ENCODE results near the gene CARD11. TPM values are rescaled to one million over a fixed set of nuclear protein-coding genes. Genes with fewer than 3 reads are reported as not detected.

The CARD11 gene
- total RNA-seq, 4 donors from 2014 or later = 0.96 to 47.5 (median 6.6) TPM

DNA sequence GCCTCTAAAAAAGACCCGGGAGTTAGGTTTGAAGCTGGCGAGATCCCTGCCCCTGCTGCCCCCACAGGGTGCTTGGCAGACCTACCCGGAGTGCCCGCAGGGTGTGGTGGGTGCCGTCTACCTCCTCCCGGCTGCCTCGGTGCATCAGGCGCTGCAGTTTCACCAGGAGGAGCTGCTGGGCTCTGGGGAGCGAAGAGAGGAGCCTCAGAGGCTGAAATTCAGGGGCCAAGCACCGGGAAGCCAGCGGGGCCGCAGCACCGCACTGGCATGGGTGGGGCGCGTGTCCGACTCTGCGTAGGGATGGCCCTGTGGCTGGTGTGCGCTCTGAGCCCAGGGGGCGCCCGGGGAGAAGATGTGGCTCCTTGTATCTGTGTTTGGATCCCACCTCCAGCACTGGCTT lies 125.3 kb downstream of the CARD11 start:
- H3K9me3 ChIP-seq = no peaks in the 10 kb centered on the region
- no peak for TF ChIP-seq EP300 (IDR thresholded peaks at IDR 0.05; ENCODE audit: low read depth)
- no peaks in the 10 kb centered on the region for H3K27me3 ChIP-seq
- no peaks in the 10 kb centered on the region for H3K4me1 ChIP-seq
- H3K4me3 ChIP-seq = no peak overlapping the region
- WGBS, 2 donors (ENCODE audit: low coverage in 1 of 2) = 87% methylated on average over 17 of the region's 20 CpGs; no CpG with 5 or more reads in 1 of the 2 donors
- no peak for DNase-seq
- intact Hi-C loops (cut with DNase I; ENCODE audit: low total_unique reads) (no loop called here), in situ Hi-C loops (cut with MboI; ENCODE audit: low pct_ligation_motif_present in 1 of 4, low pct_unique_long_range_greater_than_20kb in 1 of 4, low sequenced_read_pairs in 3 of 4) (no loop called here)
- no peaks in the 10 kb centered on the region for H3K36me3 ChIP-seq
- no peak overlapping the region for H3K27ac ChIP-seq

DNA sequence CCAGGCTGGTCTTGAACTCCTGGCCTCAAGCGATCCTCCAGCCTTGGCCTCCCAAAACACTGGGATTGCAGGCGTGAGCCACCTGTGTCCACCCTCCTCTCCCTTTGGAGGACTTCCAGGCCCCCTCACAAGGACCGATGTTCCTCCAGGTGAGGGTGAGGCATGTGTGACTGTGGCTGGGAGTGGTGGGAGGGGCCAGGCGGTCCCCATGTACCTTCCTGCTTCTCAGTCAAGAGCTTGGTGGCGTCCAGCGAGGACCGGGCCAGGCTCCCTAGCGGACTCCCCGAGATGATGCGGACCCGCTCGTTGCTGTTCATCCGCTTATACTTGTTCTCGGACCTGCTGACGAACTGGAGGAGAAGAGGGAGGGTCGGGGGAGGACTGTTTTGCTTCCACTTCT lies 128.6 kb downstream of the CARD11 start:
- Histone ChIP-seq H3K27me3 (no peaks in the 10 kb centered on the region), H3K27ac (no peak overlapping the region), H3K36me3 (no peaks in the 10 kb centered on the region), H3K9me3 (no peaks in the 10 kb centered on the region), H3K4me1 (no peaks in the 10 kb centered on the region), H3K4me3 (no peak overlapping the region)
- intact Hi-C loops (cut with DNase I; ENCODE audit: low total_unique reads) = no loop called here
- no peak for TF ChIP-seq EP300 (IDR thresholded peaks at IDR 0.05; ENCODE audit: low read depth)
- TF ChIP-seq, protein P1, sequence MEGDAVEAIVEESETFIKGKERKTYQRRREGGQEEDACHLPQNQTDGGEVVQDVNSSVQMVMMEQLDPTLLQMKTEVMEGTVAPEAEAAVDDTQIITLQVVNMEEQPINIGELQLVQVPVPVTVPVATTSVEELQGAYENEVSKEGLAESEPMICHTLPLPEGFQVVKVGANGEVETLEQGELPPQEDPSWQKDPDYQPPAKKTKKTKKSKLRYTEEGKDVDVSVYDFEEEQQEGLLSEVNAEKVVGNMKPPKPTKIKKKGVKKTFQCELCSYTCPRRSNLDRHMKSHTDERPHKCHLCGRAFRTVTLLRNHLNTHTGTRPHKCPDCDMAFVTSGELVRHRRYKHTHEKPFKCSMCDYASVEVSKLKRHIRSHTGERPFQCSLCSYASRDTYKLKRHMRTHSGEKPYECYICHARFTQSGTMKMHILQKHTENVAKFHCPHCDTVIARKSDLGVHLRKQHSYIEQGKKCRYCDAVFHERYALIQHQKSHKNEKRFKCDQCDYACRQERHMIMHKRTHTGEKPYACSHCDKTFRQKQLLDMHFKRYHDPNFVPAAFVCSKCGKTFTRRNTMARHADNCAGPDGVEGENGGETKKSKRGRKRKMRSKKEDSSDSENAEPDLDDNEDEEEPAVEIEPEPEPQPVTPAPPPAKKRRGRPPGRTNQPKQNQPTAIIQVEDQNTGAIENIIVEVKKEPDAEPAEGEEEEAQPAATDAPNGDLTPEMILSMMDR (IDR thresholded peaks at IDR 0.05) = no peak
- no peak for TF ChIP-seq POLR2A (IDR thresholded peaks at IDR 0.05)
- no peak for TF ChIP-seq POLR2AphosphoS5 (IDR thresholded peaks at IDR 0.05)
- no peak for DNase-seq
- 89% methylated on average over 16 of the region's 16 CpGs; no CpG with 5 or more reads in 1 of the 2 donors for WGBS, 2 donors (ENCODE audit: low coverage in 1 of 2)
- in situ Hi-C loops (cut with MboI; ENCODE audit: low pct_ligation_motif_present in 1 of 4, low pct_unique_long_range_greater_than_20kb in 1 of 4, low sequenced_read_pairs in 3 of 4) = no loop called here

DNA sequence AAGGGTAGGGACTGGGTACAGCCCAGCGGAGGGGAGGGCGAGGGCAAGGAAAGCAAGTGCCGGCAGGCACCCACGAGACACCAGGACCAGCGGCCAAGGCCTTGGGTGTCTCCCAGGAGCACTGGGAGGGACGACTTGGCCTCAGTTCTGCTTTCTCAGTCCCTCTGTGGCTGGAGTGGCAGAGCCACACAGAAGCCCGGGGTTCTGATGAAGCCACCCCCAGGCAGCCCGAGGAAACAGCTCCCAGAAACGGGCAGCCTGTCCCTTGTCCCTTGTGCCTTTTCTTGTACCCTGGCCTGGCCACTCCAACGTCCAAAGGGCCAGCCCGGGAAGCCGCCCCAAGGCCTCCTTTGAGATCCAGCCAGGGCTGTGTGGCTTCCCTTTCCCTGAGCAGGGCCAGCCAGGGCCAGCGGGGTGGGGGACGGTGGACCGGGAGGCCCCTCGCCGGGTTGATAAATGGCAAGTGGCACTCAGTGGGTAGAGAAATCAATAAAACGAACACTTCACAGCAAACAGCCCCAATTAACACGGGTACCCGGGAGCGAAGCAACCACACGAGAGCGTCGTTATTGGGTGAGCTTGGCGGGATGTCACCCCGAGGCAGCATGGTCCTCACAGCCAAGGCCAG lies 129.8 kb downstream of the CARD11 start:
- WGBS, 2 donors (ENCODE audit: low coverage in 1 of 2) = 60 to 82% methylated on average over 2 to 26 of the region's 26 CpGs
- intact Hi-C loops (cut with DNase I; ENCODE audit: low total_unique reads) (no loop called here), in situ Hi-C loops (cut with MboI; ENCODE audit: low pct_ligation_motif_present in 1 of 4, low pct_unique_long_range_greater_than_20kb in 1 of 4, low sequenced_read_pairs in 3 of 4) (no loop called here)
- Histone ChIP-seq H3K4me3 (no peak overlapping the region), H3K36me3 (no peaks in the 10 kb centered on the region), H3K27me3 (no peaks in the 10 kb centered on the region), H3K4me1 (no peaks in the 10 kb centered on the region), H3K9me3 (no peaks in the 10 kb centered on the region), H3K27ac (no peak overlapping the region)
- no peak for DNase-seq
- TF ChIP-seq POLR2AphosphoS5 (IDR thresholded peaks at IDR 0.05) = no peak
- no peak for TF ChIP-seq POLR2A (IDR thresholded peaks at IDR 0.05)
- TF ChIP-seq, protein P1 (IDR thresholded peaks at IDR 0.05) = no peak
- no peak for TF ChIP-seq EP300 (IDR thresholded peaks at IDR 0.05; ENCODE audit: low read depth)

DNA sequence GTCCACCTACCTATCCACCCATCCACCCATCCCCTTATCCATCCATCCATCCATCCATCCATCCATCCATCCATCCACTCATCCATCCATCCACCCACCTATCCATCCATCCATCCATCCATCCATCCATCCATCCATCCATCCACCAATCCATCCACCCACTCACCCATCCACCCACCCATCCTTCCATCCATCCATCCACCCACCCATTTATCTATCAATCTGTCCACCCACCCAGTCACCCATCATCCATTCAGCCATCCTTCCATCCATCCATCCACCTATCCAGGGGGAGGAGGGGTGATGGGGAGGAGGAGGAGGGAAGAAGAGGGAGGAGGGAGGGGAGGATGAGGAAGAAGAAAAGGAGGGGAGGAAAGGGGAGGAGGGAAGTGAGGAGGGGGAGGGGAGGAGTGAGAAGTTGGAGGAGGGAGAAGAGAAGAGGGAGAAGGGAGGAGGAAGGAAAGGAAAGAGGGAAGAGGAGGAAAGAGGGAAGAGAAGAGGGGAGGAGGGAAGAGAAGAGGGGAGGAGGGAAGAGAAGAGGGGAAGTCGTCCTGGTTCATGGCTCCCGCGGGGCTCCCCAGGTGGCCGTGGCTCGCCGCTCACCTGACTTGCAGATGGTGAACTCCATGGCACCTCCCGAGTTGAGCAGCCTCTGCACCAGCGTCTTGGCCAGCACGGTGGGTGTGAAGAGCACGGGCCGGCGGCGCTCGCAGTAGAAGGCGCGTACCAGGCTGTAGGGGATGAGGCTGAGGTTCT lies 130.8 kb downstream of the CARD11 start:
- TF ChIP-seq POLR2AphosphoS5 (IDR thresholded peaks at IDR 0.05) (no peak), EP300 (IDR thresholded peaks at IDR 0.05; ENCODE audit: low read depth) (no peak), POLR2A (IDR thresholded peaks at IDR 0.05) (no peak)
- TF ChIP-seq, protein P1 (IDR thresholded peaks at IDR 0.05) = no peak
- Histone ChIP-seq H3K36me3 (no peaks in the 10 kb centered on the region), H3K4me3 (no peak overlapping the region), H3K27ac (no peak overlapping the region), H3K27me3 (no peaks in the 10 kb centered on the region), H3K9me3 (no peaks in the 10 kb centered on the region), H3K4me1 (no peaks in the 10 kb centered on the region)
- in situ Hi-C loops (cut with MboI; ENCODE audit: low pct_ligation_motif_present in 1 of 4, low pct_unique_long_range_greater_than_20kb in 1 of 4, low sequenced_read_pairs in 3 of 4) = no loop called here
- 94% methylated on average over 16 of the region's 16 CpGs; no CpG with 5 or more reads in 1 of the 2 donors for WGBS, 2 donors (ENCODE audit: low coverage in 1 of 2)
- intact Hi-C loops (cut with DNase I; ENCODE audit: low total_unique reads) = no loop called here
- DNase-seq = no peak
